ENCODE data around the gene TMOD1. TPM values are rescaled to one million over a fixed set of nuclear protein-coding genes. Genes with fewer than 3 reads are reported as not detected.

TMOD1 gene
- total and polyA plus RNA-seq, 2 of the 8 experiments (the other 6 are each of a cell fraction or from before 2014, with no cell fraction given), result 0.17 to 0.88 TPM

DNA sequence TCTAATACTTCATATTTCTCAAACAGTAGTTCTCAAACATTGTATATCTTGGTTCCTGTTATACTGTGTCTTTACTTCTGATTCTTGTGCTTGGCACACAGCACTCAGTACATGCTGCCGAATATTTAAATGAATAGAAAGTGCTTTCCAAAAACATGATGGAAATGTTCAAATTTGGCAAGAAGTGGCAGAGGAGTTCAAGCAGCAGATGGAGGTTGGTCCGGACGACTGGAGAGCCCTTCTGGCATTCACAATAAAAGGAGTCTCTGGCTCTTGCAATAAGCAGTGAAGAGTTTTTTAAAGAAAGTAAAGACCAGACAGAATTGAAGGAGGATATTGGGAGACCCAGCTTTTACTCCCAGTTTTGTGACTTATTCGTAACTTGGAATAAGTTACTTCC lies 95.4 kb downstream of the TMOD1 start (continued):
- TF ChIP-seq CHD2 (IDR thresholded peaks at IDR 0.05; ENCODE audit: low read length) (no peak), JUND (IDR thresholded peaks at IDR 0.05; ENCODE audit: low read length) (no peak), TAF7 (optimal IDR thresholded peaks at IDR 0.05; ENCODE audit: borderline replicate concordance, low read depth, low read length) (no peak), EZH2 (IDR thresholded peaks at IDR 0.05; ENCODE audit: low read depth, low read length, severe bottlenecking) (no peak), SUZ12 (IDR thresholded peaks at IDR 0.05; ENCODE audit: low read length) (no peak), HDAC2 (IDR thresholded peaks at IDR 0.05; ENCODE audit: borderline replicate concordance in 1 of 2, low read depth in 2 of 2, low read length in 2 of 2) (no peak), KDM5A (IDR thresholded peaks at IDR 0.05; ENCODE audit: low read length) (no peak), ASH2L (IDR thresholded peaks at IDR 0.05; ENCODE audit: low read length) (no peak), POLR2AphosphoS5 (IDR thresholded peaks at IDR 0.05; ENCODE audit: low read depth, low read length) (no peak)
- TF ChIP-seq, protein P1, sequence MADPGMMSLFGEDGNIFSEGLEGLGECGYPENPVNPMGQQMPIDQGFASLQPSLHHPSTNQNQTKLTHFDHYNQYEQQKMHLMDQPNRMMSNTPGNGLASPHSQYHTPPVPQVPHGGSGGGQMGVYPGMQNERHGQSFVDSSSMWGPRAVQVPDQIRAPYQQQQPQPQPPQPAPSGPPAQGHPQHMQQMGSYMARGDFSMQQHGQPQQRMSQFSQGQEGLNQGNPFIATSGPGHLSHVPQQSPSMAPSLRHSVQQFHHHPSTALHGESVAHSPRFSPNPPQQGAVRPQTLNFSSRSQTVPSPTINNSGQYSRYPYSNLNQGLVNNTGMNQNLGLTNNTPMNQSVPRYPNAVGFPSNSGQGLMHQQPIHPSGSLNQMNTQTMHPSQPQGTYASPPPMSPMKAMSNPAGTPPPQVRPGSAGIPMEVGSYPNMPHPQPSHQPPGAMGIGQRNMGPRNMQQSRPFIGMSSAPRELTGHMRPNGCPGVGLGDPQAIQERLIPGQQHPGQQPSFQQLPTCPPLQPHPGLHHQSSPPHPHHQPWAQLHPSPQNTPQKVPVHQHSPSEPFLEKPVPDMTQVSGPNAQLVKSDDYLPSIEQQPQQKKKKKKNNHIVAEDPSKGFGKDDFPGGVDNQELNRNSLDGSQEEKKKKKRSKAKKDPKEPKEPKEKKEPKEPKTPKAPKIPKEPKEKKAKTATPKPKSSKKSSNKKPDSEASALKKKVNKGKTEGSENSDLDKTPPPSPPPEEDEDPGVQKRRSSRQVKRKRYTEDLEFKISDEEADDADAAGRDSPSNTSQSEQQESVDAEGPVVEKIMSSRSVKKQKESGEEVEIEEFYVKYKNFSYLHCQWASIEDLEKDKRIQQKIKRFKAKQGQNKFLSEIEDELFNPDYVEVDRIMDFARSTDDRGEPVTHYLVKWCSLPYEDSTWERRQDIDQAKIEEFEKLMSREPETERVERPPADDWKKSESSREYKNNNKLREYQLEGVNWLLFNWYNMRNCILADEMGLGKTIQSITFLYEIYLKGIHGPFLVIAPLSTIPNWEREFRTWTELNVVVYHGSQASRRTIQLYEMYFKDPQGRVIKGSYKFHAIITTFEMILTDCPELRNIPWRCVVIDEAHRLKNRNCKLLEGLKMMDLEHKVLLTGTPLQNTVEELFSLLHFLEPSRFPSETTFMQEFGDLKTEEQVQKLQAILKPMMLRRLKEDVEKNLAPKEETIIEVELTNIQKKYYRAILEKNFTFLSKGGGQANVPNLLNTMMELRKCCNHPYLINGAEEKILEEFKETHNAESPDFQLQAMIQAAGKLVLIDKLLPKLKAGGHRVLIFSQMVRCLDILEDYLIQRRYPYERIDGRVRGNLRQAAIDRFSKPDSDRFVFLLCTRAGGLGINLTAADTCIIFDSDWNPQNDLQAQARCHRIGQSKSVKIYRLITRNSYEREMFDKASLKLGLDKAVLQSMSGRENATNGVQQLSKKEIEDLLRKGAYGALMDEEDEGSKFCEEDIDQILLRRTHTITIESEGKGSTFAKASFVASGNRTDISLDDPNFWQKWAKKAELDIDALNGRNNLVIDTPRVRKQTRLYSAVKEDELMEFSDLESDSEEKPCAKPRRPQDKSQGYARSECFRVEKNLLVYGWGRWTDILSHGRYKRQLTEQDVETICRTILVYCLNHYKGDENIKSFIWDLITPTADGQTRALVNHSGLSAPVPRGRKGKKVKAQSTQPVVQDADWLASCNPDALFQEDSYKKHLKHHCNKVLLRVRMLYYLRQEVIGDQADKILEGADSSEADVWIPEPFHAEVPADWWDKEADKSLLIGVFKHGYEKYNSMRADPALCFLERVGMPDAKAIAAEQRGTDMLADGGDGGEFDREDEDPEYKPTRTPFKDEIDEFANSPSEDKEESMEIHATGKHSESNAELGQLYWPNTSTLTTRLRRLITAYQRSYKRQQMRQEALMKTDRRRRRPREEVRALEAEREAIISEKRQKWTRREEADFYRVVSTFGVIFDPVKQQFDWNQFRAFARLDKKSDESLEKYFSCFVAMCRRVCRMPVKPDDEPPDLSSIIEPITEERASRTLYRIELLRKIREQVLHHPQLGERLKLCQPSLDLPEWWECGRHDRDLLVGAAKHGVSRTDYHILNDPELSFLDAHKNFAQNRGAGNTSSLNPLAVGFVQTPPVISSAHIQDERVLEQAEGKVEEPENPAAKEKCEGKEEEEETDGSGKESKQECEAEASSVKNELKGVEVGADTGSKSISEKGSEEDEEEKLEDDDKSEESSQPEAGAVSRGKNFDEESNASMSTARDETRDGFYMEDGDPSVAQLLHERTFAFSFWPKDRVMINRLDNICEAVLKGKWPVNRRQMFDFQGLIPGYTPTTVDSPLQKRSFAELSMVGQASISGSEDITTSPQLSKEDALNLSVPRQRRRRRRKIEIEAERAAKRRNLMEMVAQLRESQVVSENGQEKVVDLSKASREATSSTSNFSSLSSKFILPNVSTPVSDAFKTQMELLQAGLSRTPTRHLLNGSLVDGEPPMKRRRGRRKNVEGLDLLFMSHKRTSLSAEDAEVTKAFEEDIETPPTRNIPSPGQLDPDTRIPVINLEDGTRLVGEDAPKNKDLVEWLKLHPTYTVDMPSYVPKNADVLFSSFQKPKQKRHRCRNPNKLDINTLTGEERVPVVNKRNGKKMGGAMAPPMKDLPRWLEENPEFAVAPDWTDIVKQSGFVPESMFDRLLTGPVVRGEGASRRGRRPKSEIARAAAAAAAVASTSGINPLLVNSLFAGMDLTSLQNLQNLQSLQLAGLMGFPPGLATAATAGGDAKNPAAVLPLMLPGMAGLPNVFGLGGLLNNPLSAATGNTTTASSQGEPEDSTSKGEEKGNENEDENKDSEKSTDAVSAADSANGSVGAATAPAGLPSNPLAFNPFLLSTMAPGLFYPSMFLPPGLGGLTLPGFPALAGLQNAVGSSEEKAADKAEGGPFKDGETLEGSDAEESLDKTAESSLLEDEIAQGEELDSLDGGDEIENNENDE (IDR thresholded peaks at IDR 0.05; ENCODE audit: insufficient replicate concordance, low read length), result no peak

All from H1 (cell line).